SK-N-MC (cell line): Measurements from ENCODE around the gene ACTG1.
"Not testable (repeated sequence)": the region's sequence is repeated elsewhere in the genome, so short reads cannot be mapped to it uniquely, and the experiment has no call there.

ENCODE experiments used
- EZH2 ChIP-seq: fragments of 200-600 bp; sonication (generic); IDR thresholded peaks from one replicate; pipeline ENCODE4 v1.6.1; 2017; ENCODE audit warnings: antibody characterized with exemption
- FOXP2 ChIP-seq: optimal IDR thresholded peaks from 2 replicates; pipeline ENCODE3; 2011; ENCODE audit warnings: mild to moderate bottlenecking, moderate library complexity; ENCODE audit not compliant: insufficient read depth; ENCODE audit errors: extremely low read length, control extremely low read depth
- POLR2AphosphoS5 ChIP-seq: IDR thresholded peaks from 2 replicates; pipeline ENCODE4 v1.6.1; 2012; ENCODE audit warnings: mild to moderate bottlenecking, low read depth, low read length, borderline replicate concordance

- TF ChIP-seq EZH2, POLR2AphosphoS5, FOXP2: not testable (repeated sequence)
Observed at GRCh38 chr17:81531013-81531412, 18.4 kb upstream of the ACTG1 start.
